Measurements from ENCODE around the gene AGBL4. TPM values are rescaled to one million over a fixed set of nuclear protein-coding genes. Genes with fewer than 3 reads are reported as not detected.

The AGBL4 gene
- total RNA-seq, 1 donor from 2014 or later, result 3.1 TPM

GRCh38 chr1:48946070-48946469, 1077.7 kb downstream of the AGBL4 start:
- no peak overlapping the region for H3K27ac Mint-ChIP-seq
- TF ChIP-seq CTCF (IDR thresholded peaks at IDR 0.05; ENCODE audit: unreplicated experiment), result no peak
- peaks cover 3% of the 10 kb centered on the region for H3K27me3 Mint-ChIP-seq
- H3K9me3 Mint-ChIP-seq (ENCODE audit: low read depth), result peaks cover 4% of the 10 kb centered on the region
- H3K36me3 Mint-ChIP-seq (ENCODE audit: insufficient read depth), result no peaks in the 10 kb centered on the region
- H3K4me3 Mint-ChIP-seq (ENCODE audit: low read depth), result no peak overlapping the region
- no peak for DNase-seq (ENCODE audit: low spot score, unreplicated experiment)
- peaks cover 2% of the 10 kb centered on the region for H3K4me1 Mint-ChIP-seq (ENCODE audit: low read depth)

GRCh38 chr1:48944811-48945210, 1078.9 kb downstream of the AGBL4 start:
- Mint-ChIP-seq H3K4me1 (ENCODE audit: low read depth) (peaks cover 2% of the 10 kb centered on the region), H3K9me3 (ENCODE audit: low read depth) (peaks cover 4% of the 10 kb centered on the region), H3K4me3 (ENCODE audit: low read depth) (no peak overlapping the region), H3K27ac (no peak overlapping the region), H3K27me3 (peaks cover 3% of the 10 kb centered on the region), H3K36me3 (ENCODE audit: insufficient read depth) (no peaks in the 10 kb centered on the region)
- TF ChIP-seq CTCF (IDR thresholded peaks at IDR 0.05; ENCODE audit: unreplicated experiment), result no peak
- DNase-seq (ENCODE audit: low spot score, unreplicated experiment), result no peak

GRCh38 chr1:48943826-48944225, 1079.9 kb downstream of the AGBL4 start:
- DNase-seq (ENCODE audit: low spot score, unreplicated experiment), result no peak
- Mint-ChIP-seq H3K9me3 (ENCODE audit: low read depth) (peaks cover 4% of the 10 kb centered on the region), H3K4me1 (ENCODE audit: low read depth) (peaks cover 2% of the 10 kb centered on the region), H3K27ac (no peak overlapping the region), H3K36me3 (ENCODE audit: insufficient read depth) (no peaks in the 10 kb centered on the region), H3K27me3 (peaks cover 3% of the 10 kb centered on the region), H3K4me3 (ENCODE audit: low read depth) (no peak overlapping the region)
- TF ChIP-seq CTCF (IDR thresholded peaks at IDR 0.05; ENCODE audit: unreplicated experiment), result no peak

- no peak overlapping the region for H3K27ac Mint-ChIP-seq
- TF ChIP-seq CTCF (IDR thresholded peaks at IDR 0.05; ENCODE audit: unreplicated experiment), result no peak
- H3K36me3 Mint-ChIP-seq (ENCODE audit: insufficient read depth), result no peaks in the 10 kb centered on the region
- DNase-seq (ENCODE audit: low spot score, unreplicated experiment), result no peak
- H3K4me3 Mint-ChIP-seq (ENCODE audit: low read depth), result no peak overlapping the region
- H3K27me3 Mint-ChIP-seq, result no peaks in the 10 kb centered on the region
- peaks cover 2% of the 10 kb centered on the region for H3K4me1 Mint-ChIP-seq (ENCODE audit: low read depth)
- peaks cover 4% of the 10 kb centered on the region for H3K9me3 Mint-ChIP-seq (ENCODE audit: low read depth)
Observed at GRCh38 chr1:48943393-48943792, 1080.4 kb downstream of the AGBL4 start.

GRCh38 chr1:48940962-48941732, 1082.6 kb downstream of the AGBL4 start:
- Mint-ChIP-seq H3K9me3 (ENCODE audit: low read depth) (peaks cover 4% of the 10 kb centered on the region), H3K36me3 (ENCODE audit: insufficient read depth) (no peaks in the 10 kb centered on the region), H3K4me1 (ENCODE audit: low read depth) (peaks cover 2% of the 10 kb centered on the region), H3K27me3 (no peaks in the 10 kb centered on the region), H3K27ac (no peak overlapping the region), H3K4me3 (ENCODE audit: low read depth) (no peak overlapping the region)
- DNase-seq (ENCODE audit: low spot score, unreplicated experiment), result no peak
- no peak for TF ChIP-seq CTCF (IDR thresholded peaks at IDR 0.05; ENCODE audit: unreplicated experiment)
